Calu3 (cell line): Measurements from ENCODE around the gene TSPAN17. TPM values are rescaled to one million over a fixed set of nuclear protein-coding genes. Genes with fewer than 3 reads are reported as not detected.
A peak's percentile ranks its signal among the peaks of the same experiment; 100 is the strongest.

ENCODE experiments used
- BruUV-seq: library from RNA; stranded (reverse); fragments of 400-500 nt; replicated peaks from 2 replicates; lab custom pipeline; 2021; lab: Mats Ljungman, UMichigan
- CTCF ChIA-PET: fragments of 300-600 bp; sonication (Branson Sonifier 250); formaldehyde crosslinking; loops from one replicate; lab custom pipeline; 2022; ENCODE audit warnings: antibody characterized with exemption; lab: Charles Lee
- DNase-seq: peaks from one replicate; pipeline ENCODE4 v3.0.0; 2022
- H3K27ac Mint-ChIP-seq: one replicate; pipeline ENCODE4 v1.8.0; 2022; ENCODE audit warnings: mixed read lengths; ENCODE audit not compliant: unreplicated experiment
- H3K27me3 Mint-ChIP-seq: one replicate; pipeline ENCODE4 v1.8.0; 2022; ENCODE audit warnings: mixed read lengths; ENCODE audit not compliant: unreplicated experiment
- H3K36me3 Mint-ChIP-seq: one replicate; pipeline ENCODE4 v1.8.0; 2022; ENCODE audit warnings: mild to moderate bottlenecking, moderate library complexity, mixed read lengths; ENCODE audit not compliant: insufficient read depth, unreplicated experiment
- H3K4me1 Mint-ChIP-seq: one replicate; pipeline ENCODE4 v1.8.0; 2022; ENCODE audit warnings: mild to moderate bottlenecking, low read depth, mixed read lengths; ENCODE audit not compliant: unreplicated experiment
- H3K4me3 Mint-ChIP-seq: one replicate; pipeline ENCODE4 v1.8.0; 2022; ENCODE audit warnings: mild to moderate bottlenecking, low read depth, moderate library complexity, mixed read lengths; ENCODE audit not compliant: unreplicated experiment
- H3K9me3 Mint-ChIP-seq: one replicate; pipeline ENCODE4 v1.8.0; 2022; ENCODE audit warnings: low read depth, mixed read lengths; ENCODE audit not compliant: unreplicated experiment
- intact Hi-C: fragments of 100-400 bp; cut with micrococcal nuclease; formaldehyde crosslinking; loops from one replicate; pipeline ENCODE4 v1.10.0; 2022; ENCODE audit not compliant: unreplicated experiment
- total RNA-seq: library from RNA; stranded (reverse); gene quantifications from 2 replicates; pipeline ENCODE4 v1.2.3, GENCODE V29; 2022
- TF ChIP-seq, protein P1 (sequence below): fragments of 200-600 bp; IDR thresholded peaks from one replicate; pipeline ENCODE4 v1.8.0; 2022; ENCODE audit warnings: antibody characterized with exemption; ENCODE audit not compliant: unreplicated experiment

TSPAN17 gene
- total RNA-seq, 1 experiment from 2014 or later, result 67.7 TPM

DNA sequence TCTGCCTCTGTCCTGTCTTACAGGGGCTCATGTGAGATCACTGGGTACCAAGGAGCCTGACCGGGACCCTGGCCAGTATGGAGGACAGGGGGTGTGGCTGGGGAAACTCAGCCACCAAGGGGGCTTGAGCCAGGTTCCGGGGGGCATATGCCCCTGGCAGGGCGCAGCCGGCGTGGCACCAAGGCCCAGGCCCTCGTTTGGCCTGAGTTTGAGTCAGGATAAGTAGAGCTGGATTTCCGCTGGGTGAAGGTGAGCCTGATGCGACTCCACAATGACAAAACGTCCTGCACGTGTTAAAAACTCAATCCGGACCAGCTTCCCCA is 616 bp upstream of the TSPAN17 start:
- H3K36me3 Mint-ChIP-seq, result peaks cover 28% of the 10 kb centered on the region
- H3K9me3 Mint-ChIP-seq, result no peaks in the 10 kb centered on the region
- no peak overlapping the region for H3K27ac Mint-ChIP-seq
- DNase-seq, result no peak
- TF ChIP-seq, protein P1, sequence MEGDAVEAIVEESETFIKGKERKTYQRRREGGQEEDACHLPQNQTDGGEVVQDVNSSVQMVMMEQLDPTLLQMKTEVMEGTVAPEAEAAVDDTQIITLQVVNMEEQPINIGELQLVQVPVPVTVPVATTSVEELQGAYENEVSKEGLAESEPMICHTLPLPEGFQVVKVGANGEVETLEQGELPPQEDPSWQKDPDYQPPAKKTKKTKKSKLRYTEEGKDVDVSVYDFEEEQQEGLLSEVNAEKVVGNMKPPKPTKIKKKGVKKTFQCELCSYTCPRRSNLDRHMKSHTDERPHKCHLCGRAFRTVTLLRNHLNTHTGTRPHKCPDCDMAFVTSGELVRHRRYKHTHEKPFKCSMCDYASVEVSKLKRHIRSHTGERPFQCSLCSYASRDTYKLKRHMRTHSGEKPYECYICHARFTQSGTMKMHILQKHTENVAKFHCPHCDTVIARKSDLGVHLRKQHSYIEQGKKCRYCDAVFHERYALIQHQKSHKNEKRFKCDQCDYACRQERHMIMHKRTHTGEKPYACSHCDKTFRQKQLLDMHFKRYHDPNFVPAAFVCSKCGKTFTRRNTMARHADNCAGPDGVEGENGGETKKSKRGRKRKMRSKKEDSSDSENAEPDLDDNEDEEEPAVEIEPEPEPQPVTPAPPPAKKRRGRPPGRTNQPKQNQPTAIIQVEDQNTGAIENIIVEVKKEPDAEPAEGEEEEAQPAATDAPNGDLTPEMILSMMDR, result no peak
- intact Hi-C loops, result loop anchor here (2.0 kb wide), 1 partner anchor 72 kb away; no protein-coding TSS in a partner anchor
- peak overlapping the region; percentile 74 for H3K4me3 Mint-ChIP-seq
- no TSS peak for BruUV-seq
- H3K27me3 Mint-ChIP-seq, result no peaks in the 10 kb centered on the region
- CTCF ChIA-PET, result interaction anchor here (1.0 to 2.5 kb wide), 7 partner anchors 12 to 229 kb away, joined by 3 to 12 read pairs (median 4); partner anchors contain the start of genes EIF4E1B, RNF44 and SNCB
- peaks cover 19% of the 10 kb centered on the region for H3K4me1 Mint-ChIP-seq

DNA sequence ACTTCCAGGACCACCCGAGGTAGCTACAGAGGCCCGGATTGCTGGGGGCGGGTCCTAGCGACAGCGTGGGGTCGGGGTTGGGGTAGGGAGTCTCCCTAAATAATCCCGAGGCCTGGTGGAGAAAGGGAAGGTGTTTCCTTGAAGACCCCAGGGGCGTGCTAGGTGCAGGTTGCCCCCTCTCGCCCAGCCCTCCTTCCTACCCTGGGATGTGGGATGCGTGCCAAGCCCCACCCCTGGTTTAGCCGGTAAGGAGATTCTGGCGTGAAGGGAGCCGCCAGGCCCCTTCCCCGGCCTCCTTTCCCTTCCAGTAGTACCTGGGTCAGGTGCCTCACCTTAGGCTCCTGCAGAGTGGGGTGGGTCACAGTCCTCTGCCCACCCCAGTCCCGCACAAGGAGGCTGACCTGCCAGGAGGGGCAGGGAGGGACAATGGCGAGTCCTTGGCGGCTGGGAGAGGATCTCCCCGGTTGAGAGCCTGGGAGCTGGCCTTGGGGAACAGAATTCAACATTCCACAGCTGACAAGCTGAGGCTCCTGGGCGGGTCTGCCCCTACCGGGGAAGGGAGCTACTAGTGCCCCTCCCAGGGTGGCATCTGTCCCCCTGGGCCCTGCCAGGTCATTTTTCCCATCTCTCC is 674 bp downstream of the TSPAN17 start:
- intact Hi-C loops, result loop anchor here (2.0 kb wide), 1 partner anchor 73 kb away; no protein-coding TSS in a partner anchor
- peak; percentile 80 for DNase-seq
- no peaks in the 10 kb centered on the region for H3K27me3 Mint-ChIP-seq
- no peaks in the 10 kb centered on the region for H3K9me3 Mint-ChIP-seq
- peak overlapping the region; percentile 30 for H3K27ac Mint-ChIP-seq
- H3K36me3 Mint-ChIP-seq, result peaks cover 28% of the 10 kb centered on the region
- CTCF ChIA-PET, result interaction anchor here (0.6 to 2.5 kb wide), 4 partner anchors 11 to 61 kb away, joined by 3 to 12 read pairs (median 7); no protein-coding TSS in a partner anchor
- TF ChIP-seq, protein P1, result no peak
- no TSS peak for BruUV-seq
- peak overlapping the region; percentile 74 for H3K4me3 Mint-ChIP-seq
- peaks cover 21% of the 10 kb centered on the region for H3K4me1 Mint-ChIP-seq

DNA sequence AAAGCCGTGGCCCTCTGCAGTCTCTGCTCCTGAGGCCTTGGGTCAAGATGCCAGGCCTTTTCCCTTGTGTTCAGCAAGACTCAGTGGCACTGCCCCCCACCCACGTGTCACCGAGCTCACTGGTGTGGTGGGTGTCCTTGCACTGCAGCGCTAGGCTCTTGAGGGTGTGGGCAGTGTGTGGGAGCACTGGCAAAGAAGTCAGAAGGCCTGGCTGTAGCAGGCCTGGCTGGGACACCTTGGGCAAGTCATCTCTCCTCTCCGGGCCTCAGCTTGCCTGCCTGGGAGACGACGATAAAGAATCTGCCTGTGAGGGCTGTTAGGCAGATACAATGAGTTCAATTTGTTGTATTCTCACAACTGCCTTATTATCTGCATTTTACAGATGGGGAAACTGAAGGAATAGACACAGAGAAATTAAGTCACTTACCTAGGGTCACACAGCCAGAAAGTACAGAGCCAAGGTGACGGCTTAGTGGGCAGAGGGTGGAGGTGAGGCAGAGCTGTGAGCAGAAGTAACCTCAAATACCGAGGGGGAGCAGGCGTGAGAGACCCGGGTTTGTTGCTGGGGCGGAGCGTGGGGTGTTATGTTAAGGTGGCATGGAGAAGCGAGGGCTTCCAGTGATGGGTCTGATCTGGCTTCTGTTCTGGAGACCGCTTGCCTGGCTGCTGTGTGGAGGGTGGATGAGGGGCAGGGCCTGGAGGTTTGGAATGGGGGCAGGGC is 1.4 kb downstream of the TSPAN17 start:
- DNase-seq, result no peak
- Mint-ChIP-seq H3K9me3 (no peaks in the 10 kb centered on the region), H3K27me3 (no peaks in the 10 kb centered on the region), H3K4me3 (peak overlapping the region; percentile 74), H3K36me3 (peaks cover 30% of the 10 kb centered on the region), H3K27ac (peak overlapping the region; percentile 30), H3K4me1 (peaks cover 28% of the 10 kb centered on the region)
- intact Hi-C loops, result no loop called here
- TSS peak; percentile 49 for BruUV-seq
- TF ChIP-seq, protein P1, result no peak
- CTCF ChIA-PET, result interaction anchor here (0.5 to 2.5 kb wide), 3 partner anchors 10 to 1517 kb away, joined by 9 to 12 read pairs (median 9); no protein-coding TSS in a partner anchor

DNA sequence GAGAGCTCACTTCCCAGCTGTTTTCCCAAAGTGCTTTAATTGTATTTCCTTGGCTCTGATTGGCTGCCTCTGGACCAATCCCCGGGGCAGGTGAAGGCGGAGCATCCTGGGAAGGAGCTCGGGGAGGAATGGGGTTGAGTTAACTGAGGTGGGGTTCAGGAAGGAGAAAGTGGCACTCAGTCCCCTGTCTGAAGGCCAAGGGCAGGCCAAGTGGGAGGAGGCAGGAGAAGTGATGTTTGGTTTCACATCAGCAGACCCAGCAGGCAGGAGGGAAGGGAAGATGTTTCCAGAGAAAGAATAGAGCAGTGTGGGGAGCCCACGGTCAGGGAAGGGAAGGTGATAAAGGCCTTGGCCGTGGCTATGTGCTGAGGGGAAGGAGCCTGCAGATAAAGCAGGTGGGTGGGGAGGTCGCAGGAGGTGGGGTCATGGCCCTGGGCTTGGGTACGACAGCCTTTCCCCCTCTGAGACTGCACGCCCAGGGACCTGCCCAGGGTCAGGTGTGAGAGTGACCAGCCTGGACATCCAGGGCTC is 3.1 kb downstream of the TSPAN17 start:
- no peaks in the 10 kb centered on the region for H3K27me3 Mint-ChIP-seq
- TF ChIP-seq, protein P1, result no peak
- no peak for DNase-seq
- peaks cover 31% of the 10 kb centered on the region for H3K4me1 Mint-ChIP-seq
- BruUV-seq, result no TSS peak
- intact Hi-C loops, result no loop called here
- peak overlapping the region; percentile 9 for H3K27ac Mint-ChIP-seq
- H3K36me3 Mint-ChIP-seq, result peaks cover 33% of the 10 kb centered on the region
- CTCF ChIA-PET, result no interaction called here
- no peaks in the 10 kb centered on the region for H3K9me3 Mint-ChIP-seq
- no peak overlapping the region for H3K4me3 Mint-ChIP-seq
